Mucosa of descending colon (tissue), 3 donors: ENCODE measurements around the gene CD40. TPM values are rescaled to one million over a fixed set of nuclear protein-coding genes. Genes with fewer than 3 reads are reported as not detected.
"Not testable (repeated sequence)": the region's sequence is repeated elsewhere in the genome, so short reads cannot be mapped to it uniquely, and the experiment has no call there.

ENCODE experiments used
- ATAC-seq: fragments of 200-7000 bp; cut with Tn5 transposase; one replicate; pipeline ENCODE4 v1.9.1; 2020; ENCODE audit warnings: mild to moderate bottlenecking, moderate library complexity
- DNase-seq, 3 donors: peaks; one replicate each; pipeline ENCODE4 v3.0.0-alpha.2; 2020
- H3K36me3 ChIP-seq: fragments of 200-600 bp; one replicate; pipeline ENCODE4 v1.8.0; 2021; ENCODE audit warnings: low read depth, mild to moderate bottlenecking
- H3K4me1 ChIP-seq: fragments of 200-600 bp; one replicate; pipeline ENCODE4 v1.8.0; 2021; ENCODE audit warnings: low read depth, mild to moderate bottlenecking
- H3K4me3 ChIP-seq: fragments of 200-600 bp; one replicate; pipeline ENCODE4 v1.8.0; 2021; ENCODE audit warnings: mild to moderate bottlenecking
- H3K9me3 ChIP-seq: fragments of 200-600 bp; one replicate; pipeline ENCODE4 v1.8.0; 2021; ENCODE audit warnings: mild to moderate bottlenecking
- intact Hi-C, 2 donors: fragments of 100-400 bp; cut with DNase I in 1 of 2; cut with micrococcal nuclease in 1 of 2; formaldehyde crosslinking; loops; one replicate each; pipeline versions ENCODE4 v1.11.0 to v1.11.1; 2022; cut with DNase I, micrococcal nuclease
- total RNA-seq, 3 donors: library from RNA; stranded (reverse); fragmentation: NEBNext Ultra II Directional in 2 of 3; extraction: Animal tissue kit (Norgen Biotek cat#: 25700) in 2 of 3; gene quantifications; one replicate each; pipeline versions ENCODE4 v1.2.1 to v1.2.4, GENCODE V29; 2021 to 2023
- TF ChIP-seq, protein P1 (sequence below): fragments of 200-600 bp; IDR thresholded peaks from one replicate; pipeline ENCODE4 v1.8.0; 2022; ENCODE audit warnings: antibody characterized with exemption, mild to moderate bottlenecking
- donor health status: DM: no; HTN: no; CAD: no; lungs with moderate emphysema.
- donor health status: DM: no; HTN: no; CAD: no.
- donor health status: DM: no; HTN: yes; CAD: no.

CD40 gene
- total RNA-seq, 3 donors from 2014 or later, result 2.8 to 10.0 (median 6.0) TPM

GRCh38 chr20:46089167-46089416 is 29.0 kb upstream of the CD40 start:
- TF ChIP-seq, protein P1, sequence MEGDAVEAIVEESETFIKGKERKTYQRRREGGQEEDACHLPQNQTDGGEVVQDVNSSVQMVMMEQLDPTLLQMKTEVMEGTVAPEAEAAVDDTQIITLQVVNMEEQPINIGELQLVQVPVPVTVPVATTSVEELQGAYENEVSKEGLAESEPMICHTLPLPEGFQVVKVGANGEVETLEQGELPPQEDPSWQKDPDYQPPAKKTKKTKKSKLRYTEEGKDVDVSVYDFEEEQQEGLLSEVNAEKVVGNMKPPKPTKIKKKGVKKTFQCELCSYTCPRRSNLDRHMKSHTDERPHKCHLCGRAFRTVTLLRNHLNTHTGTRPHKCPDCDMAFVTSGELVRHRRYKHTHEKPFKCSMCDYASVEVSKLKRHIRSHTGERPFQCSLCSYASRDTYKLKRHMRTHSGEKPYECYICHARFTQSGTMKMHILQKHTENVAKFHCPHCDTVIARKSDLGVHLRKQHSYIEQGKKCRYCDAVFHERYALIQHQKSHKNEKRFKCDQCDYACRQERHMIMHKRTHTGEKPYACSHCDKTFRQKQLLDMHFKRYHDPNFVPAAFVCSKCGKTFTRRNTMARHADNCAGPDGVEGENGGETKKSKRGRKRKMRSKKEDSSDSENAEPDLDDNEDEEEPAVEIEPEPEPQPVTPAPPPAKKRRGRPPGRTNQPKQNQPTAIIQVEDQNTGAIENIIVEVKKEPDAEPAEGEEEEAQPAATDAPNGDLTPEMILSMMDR, result no peak
- intact Hi-C loops, result no loop called here
- DNase-seq (no peak), ATAC-seq (peak; percentile 60)
- peaks cover 43% of the 10 kb centered on the region for H3K4me1 ChIP-seq
- peak overlapping the region; percentile 63 for H3K4me3 ChIP-seq
- no peaks in the 10 kb centered on the region for H3K9me3 ChIP-seq
- H3K36me3 ChIP-seq, result no peaks in the 10 kb centered on the region

DNA sequence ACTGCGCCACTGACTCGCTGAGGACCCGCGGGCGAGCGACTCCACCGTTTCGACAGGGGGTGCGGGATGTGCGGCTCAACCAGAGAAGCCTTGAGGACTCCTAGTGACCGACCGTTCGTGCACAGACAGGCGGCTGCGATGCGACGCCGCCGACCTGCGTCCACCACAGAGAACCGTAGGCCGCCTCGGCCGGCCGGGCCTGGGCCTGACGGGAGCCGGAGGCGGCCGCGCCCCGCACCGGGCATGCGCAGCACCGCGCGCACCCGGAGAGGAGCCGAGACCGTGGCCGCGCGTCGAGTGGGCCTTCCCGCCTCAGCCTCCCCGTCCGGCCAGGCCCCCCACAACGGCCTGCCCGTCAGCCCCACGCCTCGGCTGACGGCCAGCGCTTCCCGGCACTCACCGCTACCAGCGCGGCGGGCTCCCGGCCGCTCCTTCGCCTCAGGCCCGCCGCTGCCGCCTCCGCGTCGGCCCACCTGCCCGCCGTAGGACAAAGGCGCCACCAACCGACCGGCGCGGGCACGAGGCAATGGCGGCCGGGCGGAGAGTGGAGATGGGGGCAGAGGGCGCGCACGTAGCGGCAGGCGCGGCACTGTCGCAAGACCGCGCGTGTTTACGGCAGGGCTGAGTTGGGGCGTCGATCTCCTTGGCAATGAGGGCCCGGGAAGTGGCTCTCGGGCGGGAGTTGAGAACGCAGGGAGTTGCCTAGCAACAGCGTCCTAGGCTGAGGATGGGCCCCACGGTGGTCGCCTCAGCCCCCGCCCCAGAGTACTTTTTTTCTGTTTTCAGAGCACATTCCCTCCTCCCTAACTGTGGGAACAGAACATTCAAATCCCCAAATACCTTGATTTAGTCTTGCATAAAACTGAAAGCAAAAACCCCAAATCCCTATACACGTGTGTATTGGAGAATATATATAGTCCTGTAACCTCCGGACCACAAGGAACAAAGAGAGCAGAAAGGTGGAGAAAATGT is 28.4 kb upstream of the CD40 start, which contains the start of gene NCOA5:
TSS of gene NCOA5 (minus strand) at position 546 of the 972 bp plus-strand sequence. CDS start 10,538 bp downstream, outside the sequence.
- H3K4me3 ChIP-seq, result peak within 1 kb of the TSS; percentile 63
- H3K4me1 ChIP-seq, result peaks cover 39% of the 10 kb centered on the region
- DNase-seq (peak; percentile 96 to 97 (median 97)), ATAC-seq (peak; percentile 96)
- intact Hi-C loops, result no loop called here
- TF ChIP-seq, protein P1, result peak; percentile 12
- H3K9me3 ChIP-seq, result no peaks in the 10 kb centered on the region
- H3K36me3 ChIP-seq, result no peaks in the 10 kb centered on the region

DNA sequence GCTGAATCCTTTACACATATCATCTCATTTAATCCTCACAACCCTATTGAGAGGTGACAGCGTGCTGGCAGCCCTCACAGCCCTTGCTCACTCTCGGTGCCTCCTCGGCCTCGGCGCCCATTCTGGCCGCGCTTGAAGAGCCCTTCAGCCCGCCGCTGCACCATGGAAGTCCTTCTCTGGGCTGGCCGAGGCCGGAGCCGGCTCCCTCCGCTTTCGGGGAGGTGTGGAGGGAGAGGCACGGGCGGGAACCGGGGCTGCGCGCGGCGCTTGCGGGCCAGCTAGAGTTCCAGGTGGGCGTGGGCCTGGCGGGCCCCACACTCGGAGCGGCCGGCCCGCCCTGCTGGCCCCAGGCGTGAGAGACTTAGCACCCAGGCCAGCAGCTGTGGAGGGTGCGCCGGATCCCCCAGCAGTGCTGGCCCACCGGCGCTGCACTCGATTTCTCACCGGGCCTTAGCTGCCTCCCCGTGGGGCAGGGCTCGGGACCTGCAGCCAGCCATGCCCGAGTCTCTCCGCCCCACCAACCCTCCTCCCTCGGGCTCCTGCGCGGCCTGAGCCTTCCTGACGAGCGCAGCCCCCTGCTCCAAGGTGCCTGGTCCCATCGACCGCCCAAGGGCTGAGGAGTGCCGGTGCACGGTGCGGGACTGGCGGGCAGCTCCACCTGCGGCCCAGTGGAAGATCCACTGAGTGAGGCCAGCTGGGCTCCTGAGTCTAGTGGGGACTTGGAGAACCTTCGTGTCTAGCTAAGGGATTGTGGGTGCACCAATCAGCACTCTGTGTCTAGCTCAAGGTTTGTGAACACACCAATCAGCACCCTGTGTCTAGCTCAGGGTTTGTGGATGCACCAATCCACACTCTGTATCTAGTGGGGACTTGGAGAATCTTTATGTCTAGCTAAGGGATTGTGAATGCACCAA is 26.2 kb upstream of the CD40 start:
- DNase-seq, intact Hi-C loops: not testable (repeated sequence)

GRCh38 chr20:46093531-46093930 is 24.6 kb upstream of the CD40 start:
- no peak for ATAC-seq
- DNase-seq, result no peak
- TF ChIP-seq, protein P1, result no peak
- no peak overlapping the region for H3K4me3 ChIP-seq
- peaks cover 9% of the 10 kb centered on the region for H3K4me1 ChIP-seq
- intact Hi-C loops, result no loop called here
- H3K9me3 ChIP-seq, result no peaks in the 10 kb centered on the region
- no peaks in the 10 kb centered on the region for H3K36me3 ChIP-seq

More for the DNA sequence above, 26.2 kb upstream of the CD40 start:
- H3K4me3 ChIP-seq, ATAC-seq, H3K9me3 ChIP-seq, H3K36me3 ChIP-seq: not testable (repeated sequence)
- peaks cover 20% of the 10 kb centered on the region for H3K4me1 ChIP-seq

DNA sequence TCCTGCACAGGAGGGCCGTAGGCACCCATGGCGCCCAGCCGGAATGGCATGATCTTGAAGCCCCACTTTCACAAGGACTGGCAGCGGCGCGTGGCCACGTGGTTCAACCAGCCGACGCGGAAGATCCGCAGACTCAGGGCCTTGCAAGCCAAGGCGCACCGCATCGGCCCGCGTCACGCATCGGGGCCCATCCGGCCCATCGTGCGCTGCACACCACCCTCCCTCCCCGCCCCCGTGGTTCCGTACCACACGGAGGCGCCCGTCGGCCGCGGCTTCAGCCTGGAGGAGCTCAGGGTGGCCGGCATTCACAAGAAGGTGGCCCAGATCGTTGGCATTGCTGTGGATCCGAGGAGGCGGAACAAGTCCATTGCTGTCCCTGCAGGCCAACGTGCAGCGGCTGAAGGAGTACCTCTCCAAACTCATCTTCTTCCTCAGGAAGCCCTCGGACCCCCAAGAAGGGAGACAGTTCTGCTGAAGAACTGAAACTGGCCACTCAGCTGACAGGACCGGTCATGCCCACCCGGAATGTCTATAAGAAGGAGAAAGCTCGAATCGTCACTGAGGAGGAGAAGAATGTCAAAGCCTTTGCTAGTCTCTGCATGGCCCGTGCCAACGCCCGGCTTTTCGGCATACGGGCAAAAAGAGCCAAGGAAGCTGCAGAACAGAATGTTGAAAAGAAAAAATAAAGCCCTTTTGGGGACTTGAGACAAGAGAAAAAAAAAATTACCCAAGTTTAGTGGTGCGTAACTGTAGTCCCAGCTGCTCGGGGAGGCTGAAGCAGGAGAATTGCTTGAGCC is 18.4 kb upstream of the CD40 start:
- Histone ChIP-seq H3K4me3 (no peak overlapping the region), H3K9me3 (no peaks in the 10 kb centered on the region), H3K36me3 (no peaks in the 10 kb centered on the region), H3K4me1 (no peaks in the 10 kb centered on the region)
- TF ChIP-seq, protein P1, result no peak
- ATAC-seq (peak; percentile 50), DNase-seq (peak in 2 of 3 donors; percentile 16 to 63)
- intact Hi-C loops, result no loop called here

GRCh38 chr20:46100444-46100843 is 17.7 kb upstream of the CD40 start:
- intact Hi-C loops, ATAC-seq, H3K36me3 ChIP-seq, H3K4me3 ChIP-seq, H3K4me1 ChIP-seq, H3K9me3 ChIP-seq, DNase-seq: not testable (repeated sequence)
